GM19324 (cell line): ENCODE results near the gene CTNNA2.

ENCODE experiments used
- ATAC-seq: cut with Tn5 transposase; IDR thresholded peaks from one replicate; pipeline ENCODE4 v1.9.1; 2021; ENCODE audit warnings: mild to moderate bottlenecking, moderate library complexity; ENCODE audit not compliant: unreplicated experiment, low FRiP score

Gene CTNNA2

GRCh38 chr2:80568011-80568410, 1055.2 kb downstream of the CTNNA2 start:
- no peak for ATAC-seq

- ATAC-seq, result no peak
Measured at GRCh38 chr2:80573167-80573566, 1060.3 kb downstream of the CTNNA2 start.

- no peak for ATAC-seq
Measured at GRCh38 chr2:80573950-80574349, 1061.1 kb downstream of the CTNNA2 start.

- no peak for ATAC-seq
Measured at GRCh38 chr2:80579756-80580155, 1066.9 kb downstream of the CTNNA2 start.

- ATAC-seq, result no peak
Measured at GRCh38 chr2:80591233-80591632, 1078.4 kb downstream of the CTNNA2 start.

GRCh38 chr2:80592106-80592505, 1079.3 kb downstream of the CTNNA2 start:
- no peak for ATAC-seq

GRCh38 chr2:80610108-80610507, 1097.3 kb downstream of the CTNNA2 start:
- no peak for ATAC-seq

- ATAC-seq, result no peak
Measured at GRCh38 chr2:80621656-80622055, 1108.8 kb downstream of the CTNNA2 start.

GRCh38 chr2:80624062-80624461, 1111.2 kb downstream of the CTNNA2 start:
- no peak for ATAC-seq

GRCh38 chr2:80634590-80634989, 1121.7 kb downstream of the CTNNA2 start:
- ATAC-seq, result no peak

GRCh38 chr2:80638783-80639182, 1125.9 kb downstream of the CTNNA2 start:
- ATAC-seq, result no peak

- ATAC-seq, result no peak
Measured at GRCh38 chr2:80642465-80642864, 1129.6 kb downstream of the CTNNA2 start.

GRCh38 chr2:80643598-80643997, 1130.7 kb downstream of the CTNNA2 start:
- ATAC-seq, result no peak

GRCh38 chr2:80651435-80651834, 1138.6 kb downstream of the CTNNA2 start:
- ATAC-seq, result no peak

GRCh38 chr2:80655265-80655664, 1142.4 kb downstream of the CTNNA2 start:
- no peak for ATAC-seq

- no peak for ATAC-seq
Measured at GRCh38 chr2:80670763-80671162, 1157.9 kb downstream of the CTNNA2 start.

GRCh38 chr2:80687524-80687923, 1174.7 kb downstream of the CTNNA2 start:
- ATAC-seq, result no peak

- no peak for ATAC-seq
Measured at GRCh38 chr2:80689106-80689505, 1176.3 kb downstream of the CTNNA2 start.
